Heart right ventricle (tissue), 16 donors: ENCODE results near the gene KCNJ18. TPM values are rescaled to one million over a fixed set of nuclear protein-coding genes. Genes with fewer than 3 reads are reported as not detected.
"Not testable (repeated sequence)": the region's sequence is repeated elsewhere in the genome, so short reads cannot be mapped to it uniquely, and the experiment has no call there.

Experiments used
- ATAC-seq, 8 donors: fragments of 200-7000 bp; cut with Tn5 transposase; one replicate each; pipeline ENCODE4 v1.9.1; 2020; ENCODE audit warnings: mild to moderate bottlenecking in 8 of 8, moderate library complexity in 8 of 8, moderate number of reproducible peaks in 1 of 8
- DNase-seq, 2 donors: peaks; one replicate each; pipeline ENCODE4 v3.0.0-alpha.2; 2020
- H3K27ac ChIP-seq, 10 donors: fragments of 200-600 bp; sonication (generic) in 2 of 10; one replicate each; pipeline versions ENCODE4 v1.5.0 to v1.8.0; 2020 to 2022; ENCODE audit warnings: mild to moderate bottlenecking in 3 of 10
- H3K27me3 ChIP-seq, 7 donors: fragments of 200-600 bp; one replicate each; pipeline ENCODE4 v1.8.0; 2021 to 2022; ENCODE audit warnings: mild to moderate bottlenecking in 2 of 7
- H3K36me3 ChIP-seq, 9 donors: fragments of 200-600 bp; sonication (generic) in 1 of 9; one replicate each; pipeline versions ENCODE4 v1.5.0 to v1.8.0; 2020 to 2022; ENCODE audit warnings: mild to moderate bottlenecking in 2 of 9
- H3K4me1 ChIP-seq, 9 donors: fragments of 200-600 bp; sonication (generic) in 1 of 9; one replicate each; pipeline versions ENCODE4 v1.5.0 to v1.8.0; 2020 to 2022; ENCODE audit warnings: mild to moderate bottlenecking in 4 of 9
- H3K4me3 ChIP-seq, 10 donors: fragments of 200-600 bp; sonication (generic) in 2 of 10; one replicate each; pipeline versions ENCODE4 v1.5.0 to v1.8.0; 2020 to 2022; ENCODE audit warnings: mild to moderate bottlenecking in 7 of 10, moderate library complexity in 2 of 10
- H3K9me3 ChIP-seq, 11 donors: fragments of 200-600 bp in 10 of 11; sonication (generic) in 2 of 11; one replicate each; pipeline versions ENCODE4 v1.5.0 to v1.8.0; 2013 to 2022; ENCODE audit warnings: mild to moderate bottlenecking in 2 of 11, control low read depth in 1 of 11, moderate library complexity in 1 of 11
- WGBS, 2 donors: extraction: QIAGEN DNeasy Blood & Tissue Kit; methylation state at CpG; one replicate each; pipeline ENCODE4 v1.1.7; 2013; ENCODE audit warnings: inconsistent platforms in 1 of 2; 5-methylcytosine and 5-hydroxymethylcytosine counted together
- intact Hi-C, 10 donors: fragments of 100-400 bp; cut with DNase I; formaldehyde crosslinking; loops; one replicate each; pipeline versions ENCODE4 v1.11.1 to v1.14.2; 2022
- polyA plus RNA-seq, 2 donors: library from polyadenylated mRNA; stranded (reverse); fragments of 200-250 nt; gene quantifications; one replicate each; pipeline ENCODE4 v1.2.3, GENCODE V29; 2013
- total RNA-seq, 10 donors: library from RNA; stranded (reverse); fragmentation: NEBNext Ultra II Directional in 3 of 10; extraction: Animal tissue kit (Norgen Biotek cat#: 25700) in 3 of 10; gene quantifications; one replicate each; pipeline versions ENCODE4 v1.2.1 to v1.2.4, GENCODE V29; 2021 to 2023
- TF ChIP-seq, protein P1 (sequence below), 9 donors: fragments of 200-600 bp; sonication (generic) in 2 of 9; IDR thresholded peaks; one replicate each; pipeline versions ENCODE4 v1.5.0 to v1.8.0; 2021 to 2022; ENCODE audit warnings: antibody characterized with exemption in 9 of 9, mild to moderate bottlenecking in 5 of 9, moderate library complexity in 1 of 9
- donor health status: Arrhythmogenic right ventricular cardiomyopathy.
- donor health status: ischemic (EF 13 %, LVEDD 7.1; RV severe dilation, severe dysfunction).
- donor health status: healthy with polysubstance abuse.
- donor health status: DM: no; HTN: yes; CAD: no.
- donor health status: DM: no; HTN: no; CAD: no.
- donor health status: ischemic (EF 25% LVEDD 6.9; RV normal size, moderate dysfunction).
- donor health status: ischemic (EF 25% LVEDD 5.7; RV mildly dilated, moderate dysfunction).
- donor health status: healthy.
- donor health status: DM: yes; HTN: yes; CAD: no.
- donor health status: Ischemic cardiomyopathy.
- donor health status: ischemic (EF 35%, LVEDD 5.7; RV mildly dilated, moderate dysfunction).
- donor health status: nonischemic (EF 11% LVEDD 7.7; RV severe dilation, severe dysfunction).
- donor health status: DM: yes; HTN: yes; CAD: no.
- donor health status: PGD.
- donor health status: ischemic (EF 29% LVEDD 5.4; RV normal size, mild dysfunction).
- donor health status: nonischemic (EF 23%, LVEDD 6.1; RV moderate dilation, normal function).

The KCNJ18 gene
- total and polyA plus RNA-seq, 12 donors = not detected

DNA sequence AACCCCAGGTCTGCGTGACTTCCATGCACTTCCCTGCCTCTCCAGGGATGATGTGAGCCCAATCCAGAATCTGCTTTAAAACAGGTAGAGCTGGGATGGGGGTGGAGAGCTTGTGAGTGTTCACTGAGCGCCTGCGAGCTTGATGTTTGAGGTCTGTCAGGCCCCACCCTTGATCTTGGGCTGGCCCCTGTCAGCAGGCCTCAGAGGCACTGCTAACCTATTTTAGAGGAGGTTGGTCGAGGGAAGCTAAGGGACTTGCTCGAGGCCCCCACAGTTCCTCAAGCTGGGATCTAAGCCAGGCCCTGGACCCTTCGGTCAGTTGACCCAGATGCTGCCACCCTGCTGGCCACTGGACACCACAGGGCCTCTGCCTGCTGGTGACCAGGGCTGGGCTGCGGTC lies 14.8 kb downstream of the KCNJ18 start:
- H3K4me1 ChIP-seq, H3K9me3 ChIP-seq, H3K4me3 ChIP-seq, ATAC-seq, DNase-seq, H3K27ac ChIP-seq, H3K36me3 ChIP-seq, intact Hi-C loops, H3K27me3 ChIP-seq: not testable (repeated sequence)
- 74 to 75% methylated on average over 6 of the region's 7 CpGs for WGBS, 2 donors

DNA sequence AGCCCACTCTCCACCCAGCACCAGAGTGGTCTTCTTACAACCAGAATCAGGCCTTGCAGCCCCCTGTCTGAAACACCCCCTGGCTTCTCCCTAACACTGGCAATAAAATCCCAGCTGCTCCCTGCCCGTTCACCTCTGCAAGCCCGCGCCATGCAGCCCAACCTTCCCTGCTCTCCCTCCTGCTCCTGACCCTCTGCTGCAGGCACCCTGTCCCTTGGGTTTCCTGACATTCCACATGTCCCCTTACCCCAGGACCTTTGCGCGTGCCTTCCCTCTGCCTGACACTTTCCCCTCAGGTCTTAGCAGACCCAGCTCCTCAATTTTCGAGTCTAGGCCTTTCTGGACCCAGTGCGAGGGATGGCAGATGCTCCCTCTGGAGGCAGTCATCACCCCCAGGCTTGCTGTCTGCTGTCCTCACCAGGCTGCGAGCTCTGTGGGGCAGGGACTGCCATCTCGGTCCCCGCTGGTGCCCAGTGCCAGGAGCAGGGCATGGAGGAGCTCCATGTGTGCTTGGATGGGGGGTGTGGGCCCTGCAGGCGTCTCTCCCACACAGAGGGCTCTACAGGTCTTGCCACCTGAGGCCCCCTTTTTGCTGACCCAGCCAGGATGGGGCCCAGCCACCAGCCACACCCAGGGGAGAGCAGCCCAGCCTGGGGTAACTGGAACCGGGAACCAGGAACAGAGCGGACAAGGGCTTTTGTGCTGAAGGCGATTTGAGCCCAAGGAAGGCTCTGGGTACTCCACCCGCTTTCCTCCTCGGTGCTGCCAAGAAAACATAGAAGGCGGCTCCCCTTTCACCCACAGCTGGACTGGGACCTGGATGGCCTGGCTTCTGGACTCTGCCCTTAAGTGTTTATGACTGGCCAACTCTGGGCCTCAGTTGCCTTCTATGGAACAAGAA lies 15.6 kb downstream of the KCNJ18 start:
- DNase-seq, H3K4me3 ChIP-seq, H3K27me3 ChIP-seq, H3K27ac ChIP-seq, H3K36me3 ChIP-seq, H3K9me3 ChIP-seq, H3K4me1 ChIP-seq, intact Hi-C loops: not testable (repeated sequence)
- 74 to 80% methylated on average over 15 of the region's 17 CpGs for WGBS, 2 donors
- peak in 1 of 8 donors; percentile 13 for ATAC-seq

DNA sequence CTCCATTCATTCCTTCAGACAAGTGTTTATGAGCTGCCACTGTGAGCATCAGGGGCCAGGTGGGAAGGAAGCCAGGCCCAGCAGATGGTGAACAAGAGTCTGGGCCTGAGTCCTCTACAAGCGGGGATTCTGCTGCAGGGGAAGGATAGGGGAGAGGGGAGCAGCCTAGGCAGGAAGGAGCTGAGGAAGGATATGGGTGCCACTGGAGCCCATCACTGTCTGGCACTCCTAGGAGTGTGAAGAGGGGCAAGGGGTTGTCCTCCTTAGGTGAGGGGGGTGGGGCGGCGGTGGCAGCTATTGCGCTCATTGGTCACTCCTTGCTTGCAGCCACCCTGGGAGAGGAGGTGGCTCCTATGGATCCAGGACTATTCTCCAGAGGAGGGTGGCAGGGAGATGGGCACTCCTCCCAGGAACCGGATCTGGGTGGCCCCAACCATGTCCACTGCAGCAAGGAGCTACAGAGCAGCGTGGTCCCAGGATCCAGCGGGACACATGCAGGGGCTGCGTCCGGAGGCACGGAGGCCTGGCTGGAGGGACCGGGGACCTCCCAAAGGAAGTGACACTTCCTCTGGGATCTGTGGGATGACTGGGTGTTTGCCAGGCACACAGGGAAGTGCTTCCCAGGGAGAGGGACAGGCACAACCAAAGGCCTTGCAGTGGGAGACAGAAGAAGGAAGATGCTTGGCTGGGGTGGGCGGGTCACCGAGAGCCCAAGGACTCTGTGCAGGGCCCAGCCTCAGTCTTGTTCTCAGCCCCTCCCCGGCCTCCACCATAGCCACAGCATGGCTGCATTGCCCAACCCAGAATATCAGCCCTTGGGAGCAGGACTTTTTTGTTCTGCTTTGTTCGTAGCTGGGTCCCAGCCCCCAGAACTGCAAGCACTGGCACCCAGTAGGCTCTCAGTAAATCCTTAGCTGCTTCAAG lies 16.6 kb downstream of the KCNJ18 start:
- H3K4me3 ChIP-seq, H3K9me3 ChIP-seq, DNase-seq, H3K36me3 ChIP-seq, H3K27me3 ChIP-seq, H3K27ac ChIP-seq, intact Hi-C loops, H3K4me1 ChIP-seq: not testable (repeated sequence)
- 68 to 75% methylated on average over 14 to 15 of the region's 15 CpGs for WGBS, 2 donors
- ATAC-seq = peak in 1 of 8 donors; percentile 5

DNA sequence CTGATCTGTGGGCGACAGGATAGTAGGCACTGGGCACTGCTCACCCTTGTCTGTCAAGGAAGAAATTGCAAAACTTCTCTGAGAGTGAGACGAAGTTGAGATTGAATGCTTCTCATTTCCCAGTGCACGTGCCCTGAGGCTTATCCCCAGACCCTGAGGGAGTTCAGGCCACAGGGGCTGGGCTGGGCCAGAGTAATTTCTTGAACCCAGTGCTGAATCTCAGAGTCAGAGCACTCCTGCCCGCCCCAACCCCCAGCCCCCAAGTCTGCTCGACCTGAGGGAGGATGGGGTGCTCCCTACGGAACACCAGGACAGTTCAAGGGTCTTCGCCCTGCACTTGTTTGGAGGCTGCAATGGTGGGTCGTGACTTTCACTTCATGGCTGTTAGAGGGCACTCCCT lies 17.7 kb downstream of the KCNJ18 start:
- WGBS, 2 donors = 47 to 66% methylated on average over 6 to 8 of the region's 8 CpGs
- H3K4me3 ChIP-seq, DNase-seq, H3K4me1 ChIP-seq, H3K27me3 ChIP-seq, intact Hi-C loops, H3K36me3 ChIP-seq, H3K9me3 ChIP-seq, H3K27ac ChIP-seq, ATAC-seq: not testable (repeated sequence)

DNA sequence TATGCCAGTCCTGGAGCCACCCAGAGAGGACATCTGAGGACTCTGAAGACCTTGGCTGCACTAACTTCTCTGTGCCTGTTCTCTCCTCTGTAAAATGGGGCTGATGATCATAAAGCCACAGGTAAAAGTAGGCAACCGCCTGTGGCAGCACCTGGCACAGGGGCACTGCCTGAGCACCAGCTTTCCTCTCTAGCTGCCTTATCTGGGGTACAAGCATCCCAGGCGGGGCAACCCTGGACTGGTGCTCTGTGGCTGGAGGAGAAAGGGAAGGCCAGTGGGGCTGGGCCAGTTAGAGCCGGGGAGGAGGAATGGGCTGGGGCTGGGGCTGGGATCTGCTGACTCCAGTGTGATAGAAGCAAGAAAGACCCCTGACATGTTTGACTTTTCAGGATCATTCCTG lies 18.2 kb downstream of the KCNJ18 start:
- H3K36me3 ChIP-seq, DNase-seq, H3K27ac ChIP-seq, H3K9me3 ChIP-seq, H3K27me3 ChIP-seq, ATAC-seq, H3K4me3 ChIP-seq, H3K4me1 ChIP-seq, intact Hi-C loops: not testable (repeated sequence)
- WGBS, 2 donors = 77 to 82% methylated on average over 3 of the region's 3 CpGs

DNA sequence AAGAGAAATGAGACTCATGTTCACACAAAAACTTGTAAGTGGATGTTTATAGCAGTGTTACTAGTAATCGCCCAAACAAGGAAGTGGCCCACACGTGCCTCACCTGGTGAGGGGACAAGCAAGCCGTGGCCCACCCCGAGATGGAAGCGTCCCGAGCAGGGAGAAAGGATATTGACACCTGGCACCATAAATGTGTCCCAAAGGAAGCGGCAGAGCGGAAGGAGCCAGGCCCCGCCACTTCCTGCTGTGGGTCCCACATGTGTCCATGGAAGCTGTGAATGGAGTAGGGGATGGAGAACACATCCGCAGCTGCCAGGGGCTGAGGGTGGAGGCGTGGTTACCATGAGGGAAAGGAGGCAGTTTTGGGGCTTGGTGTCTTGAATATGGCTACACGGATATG lies 18.9 kb downstream of the KCNJ18 start:
- no peak for DNase-seq
- no peak overlapping the region for H3K4me3 ChIP-seq
- TF ChIP-seq, protein P1, sequence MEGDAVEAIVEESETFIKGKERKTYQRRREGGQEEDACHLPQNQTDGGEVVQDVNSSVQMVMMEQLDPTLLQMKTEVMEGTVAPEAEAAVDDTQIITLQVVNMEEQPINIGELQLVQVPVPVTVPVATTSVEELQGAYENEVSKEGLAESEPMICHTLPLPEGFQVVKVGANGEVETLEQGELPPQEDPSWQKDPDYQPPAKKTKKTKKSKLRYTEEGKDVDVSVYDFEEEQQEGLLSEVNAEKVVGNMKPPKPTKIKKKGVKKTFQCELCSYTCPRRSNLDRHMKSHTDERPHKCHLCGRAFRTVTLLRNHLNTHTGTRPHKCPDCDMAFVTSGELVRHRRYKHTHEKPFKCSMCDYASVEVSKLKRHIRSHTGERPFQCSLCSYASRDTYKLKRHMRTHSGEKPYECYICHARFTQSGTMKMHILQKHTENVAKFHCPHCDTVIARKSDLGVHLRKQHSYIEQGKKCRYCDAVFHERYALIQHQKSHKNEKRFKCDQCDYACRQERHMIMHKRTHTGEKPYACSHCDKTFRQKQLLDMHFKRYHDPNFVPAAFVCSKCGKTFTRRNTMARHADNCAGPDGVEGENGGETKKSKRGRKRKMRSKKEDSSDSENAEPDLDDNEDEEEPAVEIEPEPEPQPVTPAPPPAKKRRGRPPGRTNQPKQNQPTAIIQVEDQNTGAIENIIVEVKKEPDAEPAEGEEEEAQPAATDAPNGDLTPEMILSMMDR (IDR thresholded peaks at IDR 0.05) = no peak
- intact Hi-C loops = no loop called here
- 66 to 76% methylated on average over 12 of the region's 12 CpGs for WGBS, 2 donors
- H3K36me3 ChIP-seq = no peaks in the 10 kb centered on the region
- no peaks in the 10 kb centered on the region for H3K27me3 ChIP-seq
- H3K27ac ChIP-seq = no peak overlapping the region
- no peaks in the 10 kb centered on the region for H3K4me1 ChIP-seq
- ATAC-seq = no peak
- H3K9me3 ChIP-seq = no peaks in the 10 kb centered on the region

DNA sequence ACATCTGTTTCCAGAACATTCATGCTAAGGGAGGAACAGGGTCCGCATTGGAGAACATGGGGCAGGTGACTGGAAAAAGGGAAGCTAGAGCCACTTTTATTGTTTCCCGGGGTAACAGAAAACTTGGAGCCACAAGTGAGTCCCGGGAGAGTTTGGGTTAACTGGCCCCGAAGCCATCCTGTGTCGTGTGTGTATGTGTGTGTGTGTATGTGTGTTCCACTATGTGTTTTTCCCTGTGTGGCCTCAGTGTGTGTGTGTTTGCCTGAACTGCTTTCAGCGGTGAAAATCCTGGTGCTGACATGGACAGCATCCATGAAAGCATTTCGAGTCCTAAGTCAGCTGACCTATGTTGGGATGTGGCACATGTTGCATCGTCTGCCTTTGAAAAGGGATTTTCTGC lies 20.7 kb downstream of the KCNJ18 start:
- H3K27ac ChIP-seq, intact Hi-C loops, H3K27me3 ChIP-seq, H3K9me3 ChIP-seq, ATAC-seq, H3K4me1 ChIP-seq, H3K36me3 ChIP-seq, DNase-seq, H3K4me3 ChIP-seq: not testable (repeated sequence)
- WGBS, 2 donors = 65 to 66% methylated on average over 7 of the region's 8 CpGs

DNA sequence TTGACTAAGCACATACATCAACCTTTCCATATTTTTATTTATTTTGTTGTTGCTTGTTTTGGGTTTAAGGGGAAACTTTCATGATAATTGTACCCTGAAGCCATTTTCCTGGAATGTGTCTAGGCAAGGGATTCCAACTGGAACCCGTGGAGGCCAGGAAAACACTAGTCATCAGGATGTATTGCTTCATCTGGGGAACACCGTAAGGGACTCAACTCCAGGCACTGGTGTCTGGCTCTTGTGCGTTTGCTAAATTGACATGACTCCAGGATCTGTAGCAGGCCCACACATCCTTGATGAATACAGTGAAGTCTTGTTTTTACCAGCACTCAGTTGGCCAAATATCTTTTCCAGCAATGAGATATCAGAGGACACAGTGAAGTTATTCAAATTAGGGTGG lies 21.3 kb downstream of the KCNJ18 start:
- not testable (repeated sequence) for DNase-seq

DNA sequence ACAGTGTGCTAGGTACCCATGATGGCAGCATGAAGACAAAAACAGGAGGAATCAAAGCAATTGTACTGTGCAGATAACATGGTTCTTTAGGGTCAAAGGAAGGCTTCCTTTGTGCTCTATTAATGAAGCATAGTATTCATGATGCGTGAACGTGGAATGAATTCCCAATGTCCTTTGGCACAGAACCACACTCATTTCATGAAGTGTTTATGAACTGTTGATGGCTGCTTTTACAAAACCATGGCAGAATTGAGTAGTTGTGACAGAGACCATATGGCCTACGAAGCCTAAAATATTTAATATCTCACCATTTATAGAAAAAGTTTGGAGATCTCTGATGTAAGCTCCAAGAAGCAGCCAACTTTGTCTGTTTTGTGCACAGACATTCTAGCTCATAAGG lies 22.4 kb downstream of the KCNJ18 start:
- H3K9me3 ChIP-seq, H3K36me3 ChIP-seq, intact Hi-C loops, H3K4me1 ChIP-seq, ATAC-seq, DNase-seq, H3K4me3 ChIP-seq, H3K27ac ChIP-seq: not testable (repeated sequence)
- 41 to 45% methylated on average over 3 of the region's 3 CpGs for WGBS, 2 donors
- peaks cover 0 to 10% (median 0%) of the 10 kb centered on the region in 7 donors for H3K27me3 ChIP-seq

More for the DNA sequence above, 21.3 kb downstream of the KCNJ18 start:
- WGBS, 2 donors = no CpG with 5 or more reads among the region's 3 CpGs
- intact Hi-C loops, H3K27me3 ChIP-seq, H3K4me1 ChIP-seq, H3K36me3 ChIP-seq, H3K4me3 ChIP-seq, H3K9me3 ChIP-seq, H3K27ac ChIP-seq: not testable (repeated sequence)
- ATAC-seq = peak in 3 of 8 donors; percentile 25 to 80 (median 34)

DNA sequence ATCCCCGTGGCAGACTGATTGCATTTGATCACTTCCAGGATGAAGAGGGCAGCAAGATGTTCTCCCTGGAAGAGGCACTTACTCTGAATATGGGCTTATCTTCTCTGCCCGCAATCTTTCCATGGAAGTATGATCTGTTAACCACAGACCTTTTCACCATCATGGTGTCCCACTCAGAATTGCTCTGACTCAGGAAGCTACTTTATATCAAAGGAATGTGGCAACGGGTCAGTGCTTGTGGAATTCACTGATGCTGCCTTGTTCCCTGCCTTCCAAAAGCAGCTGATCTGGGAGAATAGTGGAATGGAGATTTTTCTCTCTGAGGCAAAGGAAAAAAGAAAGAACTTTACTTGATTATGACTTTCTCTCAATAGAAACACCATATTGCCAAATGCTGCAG lies 23.6 kb downstream of the KCNJ18 start:
- H3K36me3 ChIP-seq, H3K9me3 ChIP-seq, H3K4me1 ChIP-seq, H3K27ac ChIP-seq, H3K4me3 ChIP-seq, DNase-seq, intact Hi-C loops: not testable (repeated sequence)
- peaks cover 0 to 19% (median under 1%) of the 10 kb centered on the region in 7 donors for H3K27me3 ChIP-seq
- 63 to 65% methylated on average over 2 of the region's 3 CpGs for WGBS, 2 donors
- ATAC-seq = peak in 1 of 8 donors; percentile 16
